Activated CD4-positive, alpha-beta memory T cell treated with anti-CD3 and anti-CD28 coated beads, Interleukin-2, amount 10 ng/mL, durations not matched to agents 7 days and 5 days (primary cell): ENCODE measurements around the gene NLRP14. TPM values are rescaled to one million over a fixed set of nuclear protein-coding genes. Genes with fewer than 3 reads are reported as not detected.

Source experiments
- CTCF ChIA-PET: fragments of 350-600 bp; sonication (Branson Sonifier 250); formaldehyde crosslinking; loops from one replicate; lab custom pipeline; 2021; ENCODE audit warnings: antibody characterized with exemption, inconsistent platforms; lab: Charles Lee
- POLR2A ChIA-PET: fragments of 350-600 bp; sonication (Branson Sonifier 250); formaldehyde crosslinking; loops from one replicate; lab custom pipeline; 2021; ENCODE audit warnings: antibody characterized with exemption; lab: Charles Lee
- DNase-seq: peaks from one replicate; pipeline ENCODE4 v3.0.0-alpha.2; 2020
- H3K27ac Mint-ChIP-seq: one replicate; pipeline ENCODE4 v1.8.0; 2021; ENCODE audit warnings: mild to moderate bottlenecking, mixed read lengths
- H3K27me3 Mint-ChIP-seq: one replicate; pipeline ENCODE4 v1.8.0; 2021; ENCODE audit warnings: mixed read lengths
- H3K36me3 Mint-ChIP-seq: one replicate; pipeline ENCODE4 v1.8.0; 2021; ENCODE audit warnings: low read depth, mixed read lengths
- H3K4me1 Mint-ChIP-seq: one replicate; pipeline ENCODE4 v1.8.0; 2021; ENCODE audit warnings: mixed read lengths
- H3K4me3 Mint-ChIP-seq: one replicate; pipeline ENCODE4 v1.8.0; 2021; ENCODE audit warnings: mild to moderate bottlenecking, mixed read lengths
- H3K9me3 Mint-ChIP-seq: one replicate; pipeline ENCODE4 v1.8.0; 2021; ENCODE audit warnings: mixed read lengths
- total RNA-seq, 2 experiments: library from RNA; stranded (reverse); gene quantifications; one replicate each; pipeline ENCODE4 v1.2.3, GENCODE V29; 2021

Gene NLRP14
- total RNA-seq, 2 experiments from 2014 or later, result not detected

DNA sequence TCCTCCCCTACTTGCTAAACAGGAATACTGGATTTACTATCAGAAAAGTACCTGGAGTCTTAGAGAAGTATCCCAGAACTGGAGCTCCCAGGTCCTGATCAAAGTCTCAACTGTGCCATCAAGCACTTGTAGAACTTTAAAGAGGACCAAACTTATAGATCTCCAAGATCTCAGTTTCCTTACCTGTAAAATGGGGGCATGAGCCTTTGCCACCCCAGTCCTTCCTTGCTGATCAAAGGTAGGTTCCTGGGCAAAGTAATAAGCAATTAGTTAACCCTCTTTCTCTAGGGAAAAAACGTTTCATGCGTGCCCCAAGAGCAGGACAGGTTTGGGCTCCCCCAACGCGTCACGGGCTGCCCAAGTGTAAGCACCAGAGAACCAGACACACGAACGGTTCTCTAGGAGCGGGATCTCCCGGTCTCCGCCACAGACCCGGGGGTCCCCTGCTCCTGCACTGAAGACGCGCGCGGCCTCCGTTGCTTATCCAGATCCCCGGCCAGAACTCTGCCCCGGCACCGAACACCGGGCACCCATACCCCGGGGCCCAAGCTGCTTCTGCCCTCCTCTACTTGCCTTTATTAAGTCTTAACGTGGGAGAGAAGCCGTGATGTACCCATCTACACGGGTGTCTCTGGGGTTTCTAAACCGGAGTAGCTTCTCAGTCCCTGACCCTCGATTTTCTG is 638 bp upstream of the NLRP14 start:
- DNase-seq, result no peak
- Mint-ChIP-seq H3K36me3 (no peaks in the 10 kb centered on the region), H3K27ac (no peak overlapping the region), H3K27me3 (peaks cover 24% of the 10 kb centered on the region), H3K9me3 (no peaks in the 10 kb centered on the region), H3K4me1 (no peaks in the 10 kb centered on the region), H3K4me3 (no peak overlapping the region)
- POLR2A ChIA-PET, result no interaction called here
- CTCF ChIA-PET, result no interaction called here

DNA sequence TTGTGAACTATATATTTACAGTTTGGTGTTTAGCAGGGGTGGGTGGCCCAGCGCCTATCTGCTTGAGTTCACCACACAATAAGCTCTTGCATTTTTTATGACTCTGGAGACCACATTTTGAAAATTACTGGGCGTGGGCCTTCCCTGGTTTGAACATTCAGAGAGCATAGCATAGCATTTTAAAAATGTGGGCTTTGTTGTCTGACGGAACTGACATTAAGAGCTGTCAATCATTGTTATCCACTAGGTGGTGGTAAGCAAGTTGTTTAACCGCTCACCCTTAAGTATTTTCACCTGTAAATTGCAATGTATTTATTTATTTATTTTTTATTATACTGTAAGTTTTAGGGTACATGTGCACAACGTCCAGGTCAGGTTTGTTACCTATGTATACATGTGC is 1.0 kb downstream of the NLRP14 start:
- ChIA-PET CTCF (no interaction called here), POLR2A (no interaction called here)
- H3K36me3 Mint-ChIP-seq, result no peaks in the 10 kb centered on the region
- H3K27ac Mint-ChIP-seq, result no peak overlapping the region
- no peak for DNase-seq
- H3K9me3 Mint-ChIP-seq, result no peaks in the 10 kb centered on the region
- H3K4me1 Mint-ChIP-seq, result no peaks in the 10 kb centered on the region
- no peak overlapping the region for H3K4me3 Mint-ChIP-seq
- peaks cover 26% of the 10 kb centered on the region for H3K27me3 Mint-ChIP-seq

DNA sequence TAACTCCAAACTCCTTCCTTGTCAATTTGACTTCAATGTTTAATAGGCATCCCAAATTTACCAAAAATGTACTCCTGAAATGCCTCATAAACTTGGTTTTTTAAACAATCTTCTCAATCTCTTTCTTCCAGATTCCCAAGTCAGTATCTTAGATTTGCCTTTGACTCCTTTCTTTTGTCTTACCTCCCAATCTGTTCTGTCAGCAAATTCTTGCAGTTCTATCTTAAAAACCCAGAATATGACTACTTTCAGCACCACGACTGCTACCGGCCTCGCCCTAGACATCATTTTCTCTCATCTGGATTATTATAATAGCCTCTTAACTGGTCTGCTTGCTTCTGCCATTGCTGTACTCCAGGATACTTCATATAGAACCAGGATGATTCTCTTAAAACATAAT is 7.9 kb downstream of the NLRP14 start:
- no peaks in the 10 kb centered on the region for H3K36me3 Mint-ChIP-seq
- no peak overlapping the region for H3K27ac Mint-ChIP-seq
- CTCF ChIA-PET, result no interaction called here
- DNase-seq, result no peak
- H3K4me1 Mint-ChIP-seq, result no peaks in the 10 kb centered on the region
- POLR2A ChIA-PET, result no interaction called here
- peaks cover 5% of the 10 kb centered on the region for H3K27me3 Mint-ChIP-seq
- no peak overlapping the region for H3K4me3 Mint-ChIP-seq
- H3K9me3 Mint-ChIP-seq, result no peaks in the 10 kb centered on the region

DNA sequence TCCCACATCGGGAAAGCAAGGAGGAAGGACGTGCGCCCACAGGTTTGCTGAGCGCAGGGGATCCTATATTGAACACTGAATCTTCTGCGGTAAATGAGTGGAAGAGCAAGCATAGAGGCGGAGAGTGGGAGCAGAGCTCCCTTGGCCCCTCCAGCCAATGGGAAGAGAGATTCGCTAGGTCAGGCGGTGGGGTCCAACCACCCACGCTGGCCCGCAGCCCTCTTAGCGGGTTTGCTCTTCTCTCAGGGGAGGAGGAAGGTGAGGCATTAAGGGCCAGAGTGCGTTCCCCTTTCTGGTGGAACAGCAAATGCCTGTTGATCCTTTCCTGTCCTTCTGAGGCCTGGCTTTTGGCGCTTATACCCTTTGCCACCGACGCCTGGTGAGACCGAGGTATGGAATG is 10.6 kb downstream of the NLRP14 start:
- DNase-seq, result no peak
- no peak overlapping the region for H3K4me3 Mint-ChIP-seq
- no peaks in the 10 kb centered on the region for H3K27me3 Mint-ChIP-seq
- ChIA-PET CTCF (interaction anchor here (0.6 kb wide), 1 partner anchor 248 kb away, joined by 3 read pairs; no protein-coding TSS in a partner anchor), POLR2A (no interaction called here)
- no peaks in the 10 kb centered on the region for H3K4me1 Mint-ChIP-seq
- no peaks in the 10 kb centered on the region for H3K36me3 Mint-ChIP-seq
- no peaks in the 10 kb centered on the region for H3K9me3 Mint-ChIP-seq
- H3K27ac Mint-ChIP-seq, result no peak overlapping the region

DNA sequence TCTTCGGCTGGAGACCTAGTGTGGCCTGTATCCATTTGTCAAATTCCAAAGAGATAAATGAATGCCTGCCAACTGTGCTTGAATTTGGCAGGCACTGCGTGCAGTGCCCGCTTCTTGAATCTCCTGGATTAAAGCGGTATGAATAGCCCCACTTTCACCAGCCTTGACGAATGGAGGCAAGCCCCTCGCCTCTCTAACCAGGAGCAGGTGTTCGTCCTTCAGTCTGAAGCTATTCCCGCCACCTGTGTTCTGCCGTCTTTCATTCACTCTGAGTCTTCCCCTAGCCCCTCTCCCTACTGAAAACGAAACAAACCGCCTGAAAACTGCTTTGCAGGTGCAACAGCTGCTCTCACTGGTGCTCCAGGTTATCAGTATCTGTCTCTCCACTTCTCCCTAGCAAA is 11.2 kb downstream of the NLRP14 start:
- ChIA-PET POLR2A (no interaction called here), CTCF (interaction anchor here (0.6 kb wide), 1 partner anchor 248 kb away, joined by 3 read pairs; no protein-coding TSS in a partner anchor)
- Mint-ChIP-seq H3K4me3 (no peak overlapping the region), H3K27me3 (no peaks in the 10 kb centered on the region), H3K27ac (no peak overlapping the region), H3K36me3 (no peaks in the 10 kb centered on the region), H3K9me3 (no peaks in the 10 kb centered on the region), H3K4me1 (no peaks in the 10 kb centered on the region)
- DNase-seq, result no peak

DNA sequence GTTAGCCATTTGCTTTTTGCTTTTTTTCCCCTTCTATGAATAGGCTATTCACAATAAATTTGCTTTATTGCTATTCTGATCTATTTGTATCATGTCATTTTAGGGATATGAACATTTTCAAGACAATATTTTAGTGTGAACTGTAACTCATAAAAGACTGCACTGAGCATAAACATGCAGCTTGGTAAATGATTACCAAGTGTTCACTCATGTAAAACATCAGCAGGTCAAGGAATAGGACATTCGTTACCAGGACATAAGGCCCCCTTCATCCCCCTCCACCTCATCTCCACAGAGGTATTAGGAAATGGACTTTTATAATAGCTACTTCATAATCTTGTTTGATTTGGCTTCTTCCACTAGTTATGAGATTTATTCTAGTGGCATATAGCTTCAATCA is 12.4 kb downstream of the NLRP14 start:
- Mint-ChIP-seq H3K4me3 (no peak overlapping the region), H3K27me3 (no peaks in the 10 kb centered on the region), H3K36me3 (no peaks in the 10 kb centered on the region), H3K4me1 (no peaks in the 10 kb centered on the region), H3K27ac (no peak overlapping the region), H3K9me3 (no peaks in the 10 kb centered on the region)
- no peak for DNase-seq
- POLR2A ChIA-PET, result no interaction called here
- CTCF ChIA-PET, result no interaction called here

DNA sequence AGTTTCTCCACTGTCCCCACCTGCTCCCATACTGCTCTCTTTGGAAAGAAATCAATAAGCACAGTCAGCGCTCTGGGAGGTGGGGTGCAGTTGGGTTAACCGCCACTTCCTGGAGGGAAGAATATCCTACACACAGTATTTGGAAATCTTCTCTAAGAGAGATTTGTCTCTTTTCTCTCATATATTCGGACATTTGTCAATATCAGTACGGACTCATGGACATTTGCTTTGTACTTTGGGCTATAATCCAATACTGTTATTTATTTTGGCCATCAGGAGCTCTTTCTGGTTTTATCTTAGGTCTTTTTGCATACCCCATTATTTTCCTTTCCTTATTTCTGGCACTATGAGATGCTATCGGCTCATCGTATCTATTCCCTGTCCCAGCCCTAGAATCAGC is 13.7 kb downstream of the NLRP14 start:
- Mint-ChIP-seq H3K4me3 (no peak overlapping the region), H3K27me3 (no peaks in the 10 kb centered on the region), H3K36me3 (no peaks in the 10 kb centered on the region), H3K4me1 (no peaks in the 10 kb centered on the region), H3K9me3 (no peaks in the 10 kb centered on the region), H3K27ac (no peak overlapping the region)
- no peak for DNase-seq
- ChIA-PET POLR2A (no interaction called here), CTCF (no interaction called here)

DNA sequence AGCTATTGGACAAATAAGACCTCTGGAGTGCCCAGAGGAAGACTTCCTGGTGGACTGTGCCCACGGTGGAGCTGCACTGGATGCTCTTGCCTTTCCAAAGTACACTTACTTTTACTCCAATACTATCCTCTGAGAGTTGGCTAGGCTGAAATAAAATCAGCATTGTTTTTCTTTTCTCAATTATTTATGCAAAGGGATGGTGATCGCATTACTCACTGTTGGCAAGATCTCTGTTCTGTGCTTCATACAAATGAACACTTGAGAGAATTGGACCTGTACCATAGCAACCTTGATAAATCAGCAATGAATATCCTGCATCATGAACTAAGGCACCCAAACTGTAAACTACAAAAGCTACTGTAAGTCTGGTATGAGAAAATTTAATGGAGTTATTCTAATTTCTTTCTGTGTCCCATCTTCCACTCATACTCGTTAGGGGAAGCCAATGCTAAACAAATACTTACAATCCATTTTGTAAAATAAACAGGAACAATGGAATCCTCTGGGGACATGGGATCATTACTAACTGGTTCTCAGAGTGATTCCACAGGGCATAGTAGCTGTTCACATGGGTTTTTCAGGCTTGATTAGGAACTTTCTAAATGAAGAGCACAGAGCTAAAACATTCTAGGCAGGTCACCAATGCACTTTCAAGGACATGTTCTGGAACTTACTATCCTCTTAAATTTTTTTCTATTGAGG is 26.3 kb downstream of the NLRP14 start:
- Mint-ChIP-seq H3K27me3 (peaks cover 5% of the 10 kb centered on the region), H3K27ac (no peak overlapping the region), H3K4me1 (no peaks in the 10 kb centered on the region), H3K4me3 (no peak overlapping the region), H3K36me3 (no peaks in the 10 kb centered on the region), H3K9me3 (no peaks in the 10 kb centered on the region)
- POLR2A ChIA-PET, result no interaction called here
- CTCF ChIA-PET, result no interaction called here
- DNase-seq, result no peak

DNA sequence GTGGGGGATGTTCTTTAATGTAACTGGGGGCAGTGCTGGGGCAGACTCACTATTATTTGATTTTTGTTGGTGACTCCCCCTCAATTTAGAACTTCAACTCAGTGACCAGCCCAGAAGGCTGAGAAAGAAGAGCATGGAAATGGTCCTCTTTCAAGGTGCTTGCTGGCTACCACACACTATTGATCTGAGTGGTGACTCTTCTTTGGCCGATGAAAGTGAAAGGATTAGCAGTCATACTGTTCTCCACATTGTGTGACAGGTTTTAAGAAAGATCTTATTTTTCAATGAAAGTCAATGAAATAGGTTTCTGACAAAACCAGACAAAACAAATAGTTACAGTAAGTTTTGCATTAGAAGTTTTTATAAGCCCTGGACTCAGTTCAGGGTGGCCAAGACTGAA is 29.9 kb downstream of the NLRP14 start:
- Mint-ChIP-seq H3K27me3 (peaks cover 5% of the 10 kb centered on the region), H3K27ac (no peak overlapping the region), H3K9me3 (no peaks in the 10 kb centered on the region), H3K4me3 (no peak overlapping the region), H3K36me3 (no peaks in the 10 kb centered on the region), H3K4me1 (no peaks in the 10 kb centered on the region)
- no peak for DNase-seq
- ChIA-PET POLR2A (no interaction called here), CTCF (no interaction called here)

DNA sequence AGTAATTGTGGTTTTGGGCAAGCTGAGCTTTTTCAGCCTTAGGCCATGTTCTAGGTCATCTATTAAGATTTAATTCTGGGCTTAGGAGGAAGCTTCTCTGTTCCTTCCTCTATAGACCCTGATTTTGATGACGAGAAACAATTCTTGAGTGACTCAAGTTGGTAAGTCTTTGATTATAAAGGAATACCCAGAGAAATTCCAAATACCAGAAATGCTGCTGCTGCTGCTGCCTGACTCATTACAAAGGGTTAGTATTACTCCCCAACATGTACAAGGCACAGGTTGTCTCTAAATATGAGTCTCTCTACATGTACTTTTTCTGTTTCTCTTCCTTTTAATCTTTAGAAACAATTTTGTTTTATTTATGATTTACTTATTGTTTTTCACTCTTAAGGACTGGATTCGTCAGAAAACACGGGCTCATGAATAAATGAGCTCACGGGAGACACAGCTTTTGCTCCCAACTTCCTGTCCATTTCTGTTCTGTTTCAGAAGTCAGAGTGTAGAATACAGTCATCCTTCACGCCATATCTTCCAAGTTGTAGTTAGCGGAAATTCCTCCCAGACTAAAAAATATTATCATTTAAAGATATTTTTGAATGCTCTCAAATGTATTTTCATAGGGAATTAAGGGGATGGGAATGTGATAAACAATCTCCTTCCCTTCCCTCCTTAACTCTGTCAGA is 36.7 kb downstream of the NLRP14 start:
- H3K27me3 Mint-ChIP-seq, result no peaks in the 10 kb centered on the region
- no peak overlapping the region for H3K27ac Mint-ChIP-seq
- DNase-seq, result no peak
- no peaks in the 10 kb centered on the region for H3K9me3 Mint-ChIP-seq
- POLR2A ChIA-PET, result no interaction called here
- CTCF ChIA-PET, result no interaction called here
- no peaks in the 10 kb centered on the region for H3K36me3 Mint-ChIP-seq
- H3K4me1 Mint-ChIP-seq, result no peaks in the 10 kb centered on the region
- no peak overlapping the region for H3K4me3 Mint-ChIP-seq

DNA sequence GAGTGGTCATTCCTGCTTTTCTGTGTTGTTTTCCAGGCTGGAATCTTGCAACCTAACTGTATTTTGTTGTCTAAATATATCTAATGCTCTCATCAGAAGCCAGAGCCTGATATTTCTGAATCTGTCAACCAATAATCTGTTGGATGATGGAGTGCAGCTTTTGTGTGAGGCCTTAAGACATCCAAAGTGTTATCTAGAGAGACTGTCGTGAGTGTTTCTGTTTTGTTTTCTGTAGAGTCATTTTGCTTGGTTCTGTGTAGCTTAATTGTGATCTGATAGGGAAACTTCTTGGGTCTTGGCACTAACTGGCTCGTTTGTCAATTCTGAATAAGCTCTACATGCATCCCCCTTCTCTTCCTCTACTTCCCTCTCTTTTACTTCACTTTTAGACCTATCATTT is 37.4 kb downstream of the NLRP14 start:
- H3K4me3 Mint-ChIP-seq, result no peak overlapping the region
- CTCF ChIA-PET, result no interaction called here

DNA sequence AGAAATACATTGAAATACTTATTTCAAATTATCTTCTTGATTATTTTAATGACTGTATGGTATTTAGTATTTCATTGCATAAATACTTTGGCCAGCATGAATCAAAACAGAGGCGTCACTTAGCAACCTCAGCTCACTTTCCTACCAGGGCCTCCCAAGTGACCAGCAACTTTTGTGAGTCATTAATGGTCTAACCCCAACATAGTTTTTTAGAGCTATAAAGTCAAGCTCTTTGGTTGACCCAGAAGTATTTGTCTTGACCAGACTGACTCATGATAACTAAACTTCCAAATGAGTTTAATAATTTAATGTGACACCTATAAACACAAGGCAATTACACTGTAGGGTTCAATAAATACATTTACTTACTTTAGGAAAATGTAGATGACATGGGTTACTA is 40.6 kb downstream of the NLRP14 start:
- ChIA-PET POLR2A (no interaction called here), CTCF (no interaction called here)
- no peak for DNase-seq
- Mint-ChIP-seq H3K9me3 (no peaks in the 10 kb centered on the region), H3K36me3 (no peaks in the 10 kb centered on the region), H3K4me1 (no peaks in the 10 kb centered on the region), H3K27ac (no peak overlapping the region), H3K27me3 (no peaks in the 10 kb centered on the region), H3K4me3 (no peak overlapping the region)

More for the DNA sequence above, 37.4 kb downstream of the NLRP14 start:
- H3K27ac Mint-ChIP-seq, result no peak overlapping the region
- no peaks in the 10 kb centered on the region for H3K27me3 Mint-ChIP-seq
- no peak for DNase-seq
- H3K9me3 Mint-ChIP-seq, result no peaks in the 10 kb centered on the region
- no peaks in the 10 kb centered on the region for H3K4me1 Mint-ChIP-seq
- POLR2A ChIA-PET, result no interaction called here
- no peaks in the 10 kb centered on the region for H3K36me3 Mint-ChIP-seq

DNA sequence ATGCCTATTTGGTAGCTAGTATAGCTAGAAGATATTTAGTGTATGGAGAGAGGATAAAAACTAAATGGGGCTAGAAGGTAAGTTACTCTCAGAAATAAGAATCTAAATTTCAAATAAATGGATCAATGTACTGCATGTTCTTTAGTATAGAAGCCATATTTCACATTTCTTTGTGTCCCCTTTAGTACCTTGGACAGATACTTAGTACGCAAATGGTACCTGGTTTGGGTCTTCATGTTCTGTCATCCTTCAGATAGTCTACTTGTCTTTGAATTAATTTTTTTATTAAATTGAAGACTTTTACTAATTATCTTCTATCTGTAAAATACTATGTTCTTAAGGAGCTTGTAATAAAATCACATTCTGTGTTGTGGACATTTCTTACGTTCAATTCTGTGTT is 42.3 kb downstream of the NLRP14 start:
- no peaks in the 10 kb centered on the region for H3K9me3 Mint-ChIP-seq
- no peak overlapping the region for H3K27ac Mint-ChIP-seq
- H3K4me3 Mint-ChIP-seq, result no peak overlapping the region
- CTCF ChIA-PET, result no interaction called here
- POLR2A ChIA-PET, result no interaction called here
- H3K27me3 Mint-ChIP-seq, result peaks cover 2% of the 10 kb centered on the region
- no peaks in the 10 kb centered on the region for H3K36me3 Mint-ChIP-seq
- no peak for DNase-seq
- no peaks in the 10 kb centered on the region for H3K4me1 Mint-ChIP-seq
